Mesenchymal stem cell (in vitro differentiated cells and primary cell): ENCODE data around the gene TPM1.
A peak's percentile ranks its signal among the peaks of the same experiment; 100 is the strongest.

Experiments
- DNase-seq: peaks from one replicate; pipeline ENCODE4 v3.0.0-alpha.2; 2013
- H2AFZ ChIP-seq: one replicate; pipeline ENCODE4 v1.6.1; 2013; ENCODE audit warnings: low read depth, mild to moderate bottlenecking, control low read depth, inconsistent platforms, low read length, moderate library complexity
- H2AK5ac ChIP-seq: 2 replicates; pipeline ENCODE4 v1.6.1; 2013; ENCODE audit warnings: low read length, moderate library complexity, mild to moderate bottlenecking, inconsistent platforms; ENCODE audit not compliant: severe bottlenecking
- H2BK120ac ChIP-seq: one replicate; pipeline ENCODE4 v1.6.1; 2013; ENCODE audit warnings: low read depth, mild to moderate bottlenecking, inconsistent platforms, low read length, moderate library complexity
- H2BK12ac ChIP-seq, 2 experiments: one replicate each; pipeline ENCODE4 v1.6.1; 2013; ENCODE audit warnings: inconsistent platforms in 2 of 2, low read length in 2 of 2, mild to moderate bottlenecking in 2 of 2, moderate library complexity in 2 of 2, control low read depth in 1 of 2
- H2BK15ac ChIP-seq: one replicate; pipeline ENCODE4 v1.6.1; 2013; ENCODE audit warnings: mild to moderate bottlenecking, low read depth, inconsistent platforms; ENCODE audit not compliant: poor library complexity, severe bottlenecking
- H2BK5ac ChIP-seq: 2 replicates; pipeline ENCODE4 v1.6.1; 2013; ENCODE audit warnings: low read depth, mild to moderate bottlenecking, low read length, control low read depth, inconsistent platforms; ENCODE audit not compliant: poor library complexity, severe bottlenecking
- H3K14ac ChIP-seq, 2 experiments: one replicate each; pipeline ENCODE4 v1.6.1; 2013; ENCODE audit warnings: inconsistent platforms in 2 of 2, low read length in 2 of 2, control low read depth in 1 of 2, mild to moderate bottlenecking in 1 of 2, moderate library complexity in 1 of 2
- H3K18ac ChIP-seq, 2 experiments: one replicate each; pipeline ENCODE4 v1.6.1; 2013; ENCODE audit warnings: inconsistent platforms in 2 of 2, low read length in 2 of 2, control low read depth in 1 of 2, low read depth in 1 of 2, mild to moderate bottlenecking in 1 of 2
- H3K23ac ChIP-seq, 2 experiments: one replicate each; pipeline ENCODE4 v1.6.1; 2013; ENCODE audit warnings: inconsistent platforms in 2 of 2, low read length in 2 of 2, mild to moderate bottlenecking in 2 of 2, moderate library complexity in 2 of 2, control low read depth in 1 of 2
- H3K27ac ChIP-seq: 2 replicates; pipeline ENCODE4 v1.5.1; 2013; ENCODE audit warnings: mild to moderate bottlenecking, moderate library complexity, low read length, control low read depth, inconsistent platforms; ENCODE audit not compliant: poor library complexity, severe bottlenecking
- H3K27me3 ChIP-seq, 2 experiments: 2 replicates each; pipeline versions ENCODE4 v1.6.1 to v1.7.0; 2013; ENCODE audit warnings: low read length in 2 of 2, mild to moderate bottlenecking in 2 of 2, moderate library complexity in 2 of 2, control low read depth in 1 of 2, inconsistent platforms in 1 of 2; ENCODE audit not compliant: control insufficient read depth in 1 of 2, insufficient read depth in 1 of 2
- H3K36me3 ChIP-seq, 2 experiments: 2 replicates each; pipeline versions ENCODE4 v1.6.1 to v1.7.0; 2013; ENCODE audit warnings: low read length in 2 of 2, control low read depth in 1 of 2, inconsistent platforms in 1 of 2, low read depth in 1 of 2, mild to moderate bottlenecking in 1 of 2; ENCODE audit not compliant: insufficient read depth in 2 of 2, control insufficient read depth in 1 of 2
- H3K4ac ChIP-seq, 2 experiments: one replicate each; pipeline ENCODE4 v1.6.1; 2013; ENCODE audit warnings: inconsistent platforms in 2 of 2, low read length in 2 of 2, mild to moderate bottlenecking in 2 of 2, moderate library complexity in 2 of 2, control low read depth in 1 of 2, low read depth in 1 of 2
- H3K4me1 ChIP-seq: 2 replicates; pipeline ENCODE4 v1.6.1; 2013; ENCODE audit warnings: low read depth, low read length, control low read depth; ENCODE audit not compliant: control insufficient read depth, insufficient read depth
- H3K4me2 ChIP-seq: 2 replicates; pipeline ENCODE4 v1.6.1; 2013; ENCODE audit warnings: low read length, mild to moderate bottlenecking, inconsistent platforms; ENCODE audit not compliant: poor library complexity, severe bottlenecking
- H3K4me3 ChIP-seq, 2 experiments: 2 replicates each; pipeline versions ENCODE4 v1.5.1 to v1.7.0; 2013; ENCODE audit warnings: low read length in 2 of 2, mild to moderate bottlenecking in 2 of 2, control low read depth in 1 of 2, low read depth in 1 of 2; ENCODE audit not compliant: insufficient read depth in 1 of 2
- H3K79me1 ChIP-seq: replicated peaks from 2 replicates; pipeline ENCODE4 v1.6.1; 2013; ENCODE audit warnings: mild to moderate bottlenecking, control low read depth, low read length, inconsistent platforms; ENCODE audit not compliant: poor library complexity, severe bottlenecking
- H3K9ac ChIP-seq: 2 replicates; pipeline ENCODE4 v1.7.0; 2013; ENCODE audit warnings: mild to moderate bottlenecking, low read length, moderate library complexity
- H3K9me3 ChIP-seq: 2 replicates; pipeline ENCODE4 v1.7.0; 2013; ENCODE audit warnings: mild to moderate bottlenecking, low read length; ENCODE audit not compliant: control insufficient read depth
- H4K8ac ChIP-seq: one replicate; pipeline ENCODE4 v1.6.1; 2013; ENCODE audit warnings: inconsistent platforms, mild to moderate bottlenecking, low read length, moderate library complexity
- H4K91ac ChIP-seq: one replicate; pipeline ENCODE4 v1.6.1; 2013; ENCODE audit warnings: mild to moderate bottlenecking, low read length, inconsistent platforms
- WGBS: methylation state at CpG from one replicate; pipeline ENCODE4 v1.1.7; 2013; ENCODE audit warnings: mixed read lengths; 5-methylcytosine and 5-hydroxymethylcytosine counted together

The TPM1 gene

GRCh38 chr15:63063164-63063756, 20.7 kb downstream of the TPM1 start:
- Histone ChIP-seq H3K4me1 (peaks cover 19% of the 10 kb centered on the region), H3K23ac (no peak overlapping the region), H3K9ac (no peak overlapping the region), H3K36me3 (peaks cover 50 to 96% of the 10 kb centered on the region in 2 experiments), H3K27ac (peak overlapping the region; percentile 17), H2BK15ac (no peak overlapping the region), H3K4ac (no peak overlapping the region), H3K4me2 (no peak overlapping the region), H3K18ac (no peak overlapping the region), H4K8ac (no peak overlapping the region), H2BK12ac (no peak overlapping the region), H2AFZ (no peak overlapping the region), H2BK5ac (no peak overlapping the region), H3K4me3 (no peak overlapping the region), H3K14ac (no peak overlapping the region), H2AK5ac (no peak overlapping the region), H2BK120ac (no peak overlapping the region), H3K27me3 (no peaks in the 10 kb centered on the region), H3K9me3 (no peaks in the 10 kb centered on the region), H4K91ac (no peak overlapping the region), H3K79me1 (peaks cover 3% of the 10 kb centered on the region)
- no peak for DNase-seq
- WGBS: 100% methylated on average over 2 of the region's 2 CpGs

- WGBS: 96% methylated on average over 13 of the region's 13 CpGs
- Histone ChIP-seq H3K9ac (no peak overlapping the region), H3K4ac (no peak overlapping the region), H4K91ac (no peak overlapping the region), H3K9me3 (no peaks in the 10 kb centered on the region), H3K4me2 (no peak overlapping the region), H2AK5ac (no peak overlapping the region), H2BK5ac (no peak overlapping the region), H4K8ac (no peak overlapping the region), H3K27ac (peak overlapping the region; percentile 7), H3K4me3 (no peak overlapping the region), H3K36me3 (peaks cover 55 to 94% of the 10 kb centered on the region in 2 experiments), H3K79me1 (peaks cover 3% of the 10 kb centered on the region), H2BK120ac (no peak overlapping the region), H2AFZ (no peak overlapping the region), H2BK12ac (no peak overlapping the region), H3K14ac (no peak overlapping the region), H3K23ac (no peak overlapping the region), H3K4me1 (peaks cover 20% of the 10 kb centered on the region), H3K18ac (no peak overlapping the region), H2BK15ac (no peak overlapping the region), H3K27me3 (no peaks in the 10 kb centered on the region)
- no peak for DNase-seq
Observed at GRCh38 chr15:63063877-63064409, 21.4 kb downstream of the TPM1 start.

- H2AFZ ChIP-seq: no peak overlapping the region
- H3K27ac ChIP-seq: peak overlapping the region; percentile 69
- H3K4ac ChIP-seq: no peak overlapping the region
- H4K8ac ChIP-seq: no peak overlapping the region
- H3K27me3 ChIP-seq: no peaks in the 10 kb centered on the region
- no peak overlapping the region for H3K9ac ChIP-seq
- H2BK120ac ChIP-seq: no peak overlapping the region
- H2BK5ac ChIP-seq: no peak overlapping the region
- no peak overlapping the region for H2BK15ac ChIP-seq
- peaks cover 51 to 94% of the 10 kb centered on the region in 2 experiments for H3K36me3 ChIP-seq
- no peak overlapping the region for H3K4me2 ChIP-seq
- peaks cover 3% of the 10 kb centered on the region for H3K79me1 ChIP-seq
- WGBS: 90% methylated on average over 7 of the region's 8 CpGs
- H3K4me1 ChIP-seq: peaks cover 20% of the 10 kb centered on the region
- no peak overlapping the region for H3K23ac ChIP-seq
- no peak overlapping the region for H3K4me3 ChIP-seq
- peak; percentile 68 for DNase-seq
- H3K18ac ChIP-seq: no peak overlapping the region
- H3K14ac ChIP-seq: no peak overlapping the region
- no peak overlapping the region for H2AK5ac ChIP-seq
- H3K9me3 ChIP-seq: no peaks in the 10 kb centered on the region
- no peak overlapping the region for H2BK12ac ChIP-seq
- no peak overlapping the region for H4K91ac ChIP-seq
Observed at GRCh38 chr15:63065262-63066221, 23.0 kb downstream of the TPM1 start.

GRCh38 chr15:63066272-63066671, 23.7 kb downstream of the TPM1 start:
- no peak overlapping the region for H3K14ac ChIP-seq
- H3K4ac ChIP-seq: no peak overlapping the region
- no peak overlapping the region for H2BK120ac ChIP-seq
- 78% methylated on average over 2 of the region's 3 CpGs for WGBS
- H3K9me3 ChIP-seq: no peaks in the 10 kb centered on the region
- peaks cover 49 to 94% of the 10 kb centered on the region in 2 experiments for H3K36me3 ChIP-seq
- H3K4me1 ChIP-seq: peaks cover 16% of the 10 kb centered on the region
- no peak overlapping the region for H2AK5ac ChIP-seq
- peak overlapping the region; percentile 67 for H3K27ac ChIP-seq
- no peak overlapping the region for H2BK5ac ChIP-seq
- no peak overlapping the region for H3K4me2 ChIP-seq
- no peak overlapping the region for H3K18ac ChIP-seq
- no peak overlapping the region for H2AFZ ChIP-seq
- H2BK15ac ChIP-seq: no peak overlapping the region
- no peak overlapping the region for H3K9ac ChIP-seq
- H3K4me3 ChIP-seq: no peak overlapping the region
- no peak for DNase-seq
- no peak overlapping the region for H4K91ac ChIP-seq
- no peaks in the 10 kb centered on the region for H3K27me3 ChIP-seq
- no peak overlapping the region for H2BK12ac ChIP-seq
- H3K23ac ChIP-seq: no peak overlapping the region
- no peak overlapping the region for H4K8ac ChIP-seq
- peaks cover 3% of the 10 kb centered on the region for H3K79me1 ChIP-seq
